ENCODE results near the gene TRHDE. TPM values are rescaled to one million over a fixed set of nuclear protein-coding genes. Genes with fewer than 3 reads are reported as not detected.

The TRHDE gene
- total RNA-seq, 4 donors from 2014 or later: 0.49 to 5.8 (median 1.1) TPM

DNA sequence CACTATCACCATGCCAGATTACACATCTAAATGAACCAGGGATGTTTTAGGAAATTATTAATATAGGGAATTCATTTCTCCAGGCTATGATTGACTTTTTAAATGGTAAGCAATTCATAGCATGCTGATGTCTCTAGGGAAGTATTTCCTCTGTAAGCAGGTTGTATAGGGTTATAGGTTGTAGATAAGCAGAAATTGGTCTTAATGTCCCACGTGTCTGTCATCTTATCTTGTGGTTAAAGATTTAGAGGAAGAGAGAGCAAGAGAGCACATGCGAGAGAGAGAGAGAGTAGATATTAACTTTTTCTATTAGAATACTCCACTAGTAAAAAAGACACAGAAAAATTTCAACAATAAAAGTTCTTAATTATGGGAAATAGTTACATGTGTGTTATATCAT is 32.6 kb downstream of the TRHDE start:
- WGBS, 2 donors: 58 to 61% methylated on average over 2 of the region's 2 CpGs
- no peak overlapping the region for H3K4me3 ChIP-seq (ENCODE audit: low read depth, poor library complexity, severe bottlenecking)
- intact Hi-C loops (cut with DNase I; ENCODE audit: low total_unique reads): no loop called here
- no peak for DNase-seq (ENCODE audit: low spot score in 2 of 2)
- TF ChIP-seq, protein P1, sequence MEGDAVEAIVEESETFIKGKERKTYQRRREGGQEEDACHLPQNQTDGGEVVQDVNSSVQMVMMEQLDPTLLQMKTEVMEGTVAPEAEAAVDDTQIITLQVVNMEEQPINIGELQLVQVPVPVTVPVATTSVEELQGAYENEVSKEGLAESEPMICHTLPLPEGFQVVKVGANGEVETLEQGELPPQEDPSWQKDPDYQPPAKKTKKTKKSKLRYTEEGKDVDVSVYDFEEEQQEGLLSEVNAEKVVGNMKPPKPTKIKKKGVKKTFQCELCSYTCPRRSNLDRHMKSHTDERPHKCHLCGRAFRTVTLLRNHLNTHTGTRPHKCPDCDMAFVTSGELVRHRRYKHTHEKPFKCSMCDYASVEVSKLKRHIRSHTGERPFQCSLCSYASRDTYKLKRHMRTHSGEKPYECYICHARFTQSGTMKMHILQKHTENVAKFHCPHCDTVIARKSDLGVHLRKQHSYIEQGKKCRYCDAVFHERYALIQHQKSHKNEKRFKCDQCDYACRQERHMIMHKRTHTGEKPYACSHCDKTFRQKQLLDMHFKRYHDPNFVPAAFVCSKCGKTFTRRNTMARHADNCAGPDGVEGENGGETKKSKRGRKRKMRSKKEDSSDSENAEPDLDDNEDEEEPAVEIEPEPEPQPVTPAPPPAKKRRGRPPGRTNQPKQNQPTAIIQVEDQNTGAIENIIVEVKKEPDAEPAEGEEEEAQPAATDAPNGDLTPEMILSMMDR (IDR thresholded peaks at IDR 0.05): no peak
- no peak for TF ChIP-seq POLR2A (IDR thresholded peaks at IDR 0.05)

DNA sequence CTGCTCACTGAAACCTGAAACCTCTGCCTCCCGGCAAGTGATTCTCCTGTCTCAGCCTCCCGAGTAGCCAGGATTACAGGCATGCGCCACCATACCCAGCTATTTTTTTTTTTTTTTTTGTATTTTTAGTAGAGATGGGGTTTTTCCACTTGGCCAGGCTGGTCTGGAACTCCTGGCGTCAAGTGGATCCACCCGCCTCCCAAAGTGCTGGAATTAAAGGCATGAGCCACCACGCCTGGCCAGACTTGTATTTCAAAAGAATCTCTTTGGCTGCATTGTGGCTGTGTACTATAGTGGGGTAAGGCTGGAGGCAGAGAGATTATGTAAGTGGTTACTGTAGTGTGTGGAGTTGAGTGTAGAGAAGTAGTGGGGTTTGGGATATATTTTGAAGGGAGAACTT is 35.1 kb downstream of the TRHDE start:
- no peak for TF ChIP-seq POLR2A (IDR thresholded peaks at IDR 0.05)
- TF ChIP-seq, protein P1 (IDR thresholded peaks at IDR 0.05): no peak
- 86% methylated on average over 6 of the region's 6 CpGs for WGBS, 2 donors
- intact Hi-C loops (cut with DNase I; ENCODE audit: low total_unique reads): no loop called here
- H3K4me3 ChIP-seq (ENCODE audit: low read depth, poor library complexity, severe bottlenecking): no peak overlapping the region
- DNase-seq (ENCODE audit: low spot score in 2 of 2): no peak

DNA sequence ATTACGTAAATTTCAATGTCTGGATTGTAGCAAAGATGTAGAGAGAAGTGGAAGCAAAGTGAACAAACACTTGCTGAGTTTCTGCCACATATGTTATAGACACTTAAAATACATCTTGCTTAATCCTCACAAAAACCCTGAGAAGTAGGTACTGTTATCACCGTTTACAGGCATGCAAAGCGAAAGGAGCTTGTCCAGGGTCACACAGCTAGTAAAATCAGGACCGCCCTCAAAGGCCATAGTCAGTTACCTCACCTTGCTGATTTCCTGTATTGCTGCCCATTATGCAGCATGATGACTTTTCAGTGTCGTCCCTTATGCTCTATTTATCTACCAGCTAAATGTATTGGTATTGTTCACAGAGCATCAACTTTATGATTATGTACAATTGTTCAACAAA is 39.8 kb downstream of the TRHDE start:
- TF ChIP-seq POLR2A (IDR thresholded peaks at IDR 0.05): no peak
- TF ChIP-seq, protein P1 (IDR thresholded peaks at IDR 0.05): no peak
- no peak overlapping the region for H3K4me3 ChIP-seq (ENCODE audit: low read depth, poor library complexity, severe bottlenecking)
- 74 to 76% methylated on average over 5 of the region's 5 CpGs for WGBS, 2 donors
- no peak for DNase-seq (ENCODE audit: low spot score in 2 of 2)
- intact Hi-C loops (cut with DNase I; ENCODE audit: low total_unique reads): no loop called here

DNA sequence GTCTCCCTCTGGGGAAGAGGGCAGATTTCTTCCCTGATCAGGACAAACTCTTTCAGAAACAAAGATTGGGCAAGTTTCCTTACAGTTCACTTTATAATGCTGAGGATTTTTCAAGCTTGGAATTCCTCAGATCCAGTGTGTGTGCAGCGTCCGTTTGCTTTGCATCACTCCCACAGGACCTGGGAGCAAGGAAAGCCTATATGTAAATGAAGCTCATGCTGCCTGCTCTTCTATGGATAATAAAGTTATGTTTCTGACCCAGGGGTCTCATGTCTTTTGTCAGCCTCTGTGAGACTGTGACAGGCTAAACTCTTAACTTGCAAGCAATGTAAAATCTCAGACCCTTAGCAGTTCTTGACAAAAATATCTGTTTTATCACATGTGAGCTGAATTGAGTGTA is 41.6 kb downstream of the TRHDE start:
- 53 to 55% methylated on average over 2 of the region's 2 CpGs for WGBS, 2 donors
- TF ChIP-seq, protein P1 (IDR thresholded peaks at IDR 0.05): no peak
- no peak for TF ChIP-seq POLR2A (IDR thresholded peaks at IDR 0.05)
- DNase-seq (ENCODE audit: low spot score in 2 of 2): no peak
- no peak overlapping the region for H3K4me3 ChIP-seq (ENCODE audit: low read depth, poor library complexity, severe bottlenecking)
- intact Hi-C loops (cut with DNase I; ENCODE audit: low total_unique reads): no loop called here

DNA sequence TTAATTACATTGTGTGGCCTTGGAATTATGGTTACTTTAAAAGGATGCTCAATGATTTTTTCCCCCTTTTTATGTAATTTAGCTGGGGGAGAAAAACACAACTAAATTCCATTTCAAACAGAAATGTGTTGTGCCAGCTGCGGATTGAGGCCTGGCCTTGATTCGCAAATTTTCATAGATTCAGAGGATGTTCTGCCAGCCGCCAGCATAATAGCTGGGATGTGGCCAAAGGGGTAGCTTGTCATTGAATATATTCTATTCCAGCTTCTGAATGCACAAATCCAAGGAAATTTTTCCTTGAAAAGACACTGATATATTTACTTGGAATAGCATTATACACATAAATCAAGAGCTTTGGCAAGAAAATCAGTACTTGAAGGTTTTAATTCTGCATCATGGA is 43.7 kb downstream of the TRHDE start:
- DNase-seq (ENCODE audit: low spot score in 2 of 2): no peak
- WGBS, 2 donors: 94 to 97% methylated on average over 3 of the region's 3 CpGs
- intact Hi-C loops (cut with DNase I; ENCODE audit: low total_unique reads): loop anchor here (5.0 kb wide), 1 partner anchor 424 kb away; no protein-coding TSS in a partner anchor
- TF ChIP-seq POLR2A (IDR thresholded peaks at IDR 0.05): no peak
- TF ChIP-seq, protein P1 (IDR thresholded peaks at IDR 0.05): no peak
- H3K4me3 ChIP-seq (ENCODE audit: low read depth, poor library complexity, severe bottlenecking): no peak overlapping the region

DNA sequence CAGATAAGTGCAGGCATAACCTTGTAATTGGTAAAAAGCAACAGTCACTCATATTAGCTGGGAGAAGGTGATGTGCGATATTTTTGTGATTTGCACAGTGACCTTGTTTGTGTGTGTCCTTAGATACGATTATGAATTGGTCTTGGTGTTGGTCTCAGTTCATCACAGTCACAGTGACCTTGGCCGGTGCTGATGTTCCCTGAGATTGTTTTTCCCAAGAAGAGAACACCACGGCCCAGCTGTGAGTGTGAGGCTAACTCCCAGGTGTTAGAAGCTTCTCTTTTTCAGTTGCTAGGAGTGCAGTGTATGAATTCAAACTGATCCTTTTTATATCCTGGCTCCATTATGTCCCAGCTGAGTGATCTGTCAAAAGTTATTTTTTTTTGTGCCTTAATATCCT is 46.2 kb downstream of the TRHDE start:
- 89 to 91% methylated on average over 4 of the region's 4 CpGs for WGBS, 2 donors
- TF ChIP-seq, protein P1 (IDR thresholded peaks at IDR 0.05): no peak
- TF ChIP-seq POLR2A (IDR thresholded peaks at IDR 0.05): no peak
- intact Hi-C loops (cut with DNase I; ENCODE audit: low total_unique reads): loop anchor here (5.0 kb wide), 1 partner anchor 426 kb away; no protein-coding TSS in a partner anchor
- no peak for DNase-seq (ENCODE audit: low spot score in 2 of 2)
- H3K4me3 ChIP-seq (ENCODE audit: low read depth, poor library complexity, severe bottlenecking): no peak overlapping the region

Measured in lower leg skin (tissue), 4 donors.